ENCODE results near the gene TLR5. TPM values are rescaled to one million over a fixed set of nuclear protein-coding genes. Genes with fewer than 3 reads are reported as not detected.

Gene TLR5
- polyA plus RNA-seq, 1 donor (not counting 4 experiments of a cell fraction or from before 2014, with no cell fraction given), result 1.3 TPM

- Histone ChIP-seq H3K27ac (ENCODE audit: control insufficient read depth, insufficient read depth, low read length) (no peak overlapping the region), H4K20me1 (ENCODE audit: control insufficient read depth, extremely low read depth, insufficient read depth, low read length) (no peaks in the 10 kb centered on the region), H2AFZ (ENCODE audit: control insufficient read depth, low read length) (no peak overlapping the region), H3K4me1 (ENCODE audit: control insufficient read depth, extremely low read depth, insufficient read depth, low read length) (no peaks in the 10 kb centered on the region), H3K4me3 (ENCODE audit: control insufficient read depth in 2 of 3, extremely low read depth in 1 of 3, insufficient read depth in 2 of 3, low read depth in 1 of 3, low read length in 3 of 3) (no peak overlapping the region), H3K9me3 (ENCODE audit: control insufficient read depth, low read depth, low read length) (no peaks in the 10 kb centered on the region), H3K27me3 (ENCODE audit: control insufficient read depth, extremely low read depth, insufficient read depth, low read length) (no peaks in the 10 kb centered on the region), H3K4me2 (ENCODE audit: control insufficient read depth, extremely low read depth, insufficient read depth, low read depth, low read length) (no peak overlapping the region), H3K79me2 (ENCODE audit: control insufficient read depth, insufficient read depth, low read length) (no peaks in the 10 kb centered on the region), H3K9me1 (ENCODE audit: control insufficient read depth, extremely low read depth, insufficient read depth, low read length) (no peaks in the 10 kb centered on the region), H3K36me3 (ENCODE audit: control insufficient read depth in 2 of 2, extremely low read depth in 1 of 2, insufficient read depth in 2 of 2, low read length in 2 of 2) (no peaks in the 10 kb centered on the region), H3K9ac (ENCODE audit: control insufficient read depth, extremely low read depth, insufficient read depth, low read length) (no peak overlapping the region)
- no peak for TF ChIP-seq CTCF (optimal IDR thresholded peaks at IDR 0.05 in 1 of 3, IDR thresholded peaks at IDR 0.05 in 1 of 3, conservative IDR thresholded peaks at IDR 0.05 in 1 of 3; ENCODE audit: extremely low read depth in 1 of 3, insufficient read depth in 2 of 3, low read length in 3 of 3)
- TF ChIP-seq EZH2 (IDR thresholded peaks at IDR 0.05; ENCODE audit: low read length), result no peak
- FAIRE-seq, result no peak
- dilution Hi-C loops (cut with MboI; ENCODE audit: extremely low pct_ligation_motif_present, low sequenced_read_pairs), result loop anchor here (25.0 kb wide), 1 partner anchor 297 kb away; no protein-coding TSS in a partner anchor
- no peak for DNase-seq (ENCODE audit: low read depth, low spot score)
These were observed 59.2 kb downstream of the TLR5 start for GRCh38 chr1:223083831-223084230.

GRCh38 chr1:223082914-223083313 lies 60.1 kb downstream of the TLR5 start:
- Histone ChIP-seq H3K9me3 (ENCODE audit: control insufficient read depth, low read depth, low read length) (no peaks in the 10 kb centered on the region), H3K4me1 (ENCODE audit: control insufficient read depth, extremely low read depth, insufficient read depth, low read length) (no peaks in the 10 kb centered on the region), H3K27ac (ENCODE audit: control insufficient read depth, insufficient read depth, low read length) (no peak overlapping the region), H3K36me3 (ENCODE audit: control insufficient read depth in 2 of 2, extremely low read depth in 1 of 2, insufficient read depth in 2 of 2, low read length in 2 of 2) (no peaks in the 10 kb centered on the region), H3K79me2 (ENCODE audit: control insufficient read depth, insufficient read depth, low read length) (no peaks in the 10 kb centered on the region), H2AFZ (ENCODE audit: control insufficient read depth, low read length) (no peak overlapping the region), H3K9ac (ENCODE audit: control insufficient read depth, extremely low read depth, insufficient read depth, low read length) (no peak overlapping the region), H3K27me3 (ENCODE audit: control insufficient read depth, extremely low read depth, insufficient read depth, low read length) (peaks cover 2% of the 10 kb centered on the region), H3K4me2 (ENCODE audit: control insufficient read depth, extremely low read depth, insufficient read depth, low read depth, low read length) (no peak overlapping the region), H3K4me3 (ENCODE audit: control insufficient read depth in 2 of 3, extremely low read depth in 1 of 3, insufficient read depth in 2 of 3, low read depth in 1 of 3, low read length in 3 of 3) (no peak overlapping the region), H3K9me1 (ENCODE audit: control insufficient read depth, extremely low read depth, insufficient read depth, low read length) (no peaks in the 10 kb centered on the region), H4K20me1 (ENCODE audit: control insufficient read depth, extremely low read depth, insufficient read depth, low read length) (no peaks in the 10 kb centered on the region)
- FAIRE-seq (no peak), DNase-seq (ENCODE audit: low read depth, low spot score) (no peak)
- dilution Hi-C loops (cut with MboI; ENCODE audit: extremely low pct_ligation_motif_present, low sequenced_read_pairs), result loop anchor here (25.0 kb wide), 1 partner anchor 296 kb away; no protein-coding TSS in a partner anchor
- TF ChIP-seq EZH2 (IDR thresholded peaks at IDR 0.05; ENCODE audit: low read length) (no peak), CTCF (optimal IDR thresholded peaks at IDR 0.05 in 1 of 3, IDR thresholded peaks at IDR 0.05 in 1 of 3, conservative IDR thresholded peaks at IDR 0.05 in 1 of 3; ENCODE audit: extremely low read depth in 1 of 3, insufficient read depth in 2 of 3, low read length in 3 of 3) (no peak)
